GOT3 (cell line): ENCODE results near the gene MGAT1.
"Not testable (repeated sequence)": the region's sequence is repeated elsewhere in the genome, so short reads cannot be mapped to it uniquely, and the experiment has no call there.

Experiments used
- DNase-seq: peaks from one replicate; lab custom pipeline; 2025; ENCODE audit warnings: mixed read lengths; lab: John Stamatoyannopoulos, UW

The MGAT1 gene

GRCh38 chr5:180785794-180786221 is 16.8 kb downstream of the MGAT1 start:
- no peak for DNase-seq

GRCh38 chr5:180785121-180785781 is 17.4 kb downstream of the MGAT1 start:
- DNase-seq = no peak

- peak; percentile 26 for DNase-seq
Observed at GRCh38 chr5:180784497-180785097, 18.0 kb downstream of the MGAT1 start.

- DNase-seq = no peak
Observed at GRCh38 chr5:180783340-180784052, 19.1 kb downstream of the MGAT1 start.

GRCh38 chr5:180782748-180783147 is 19.9 kb downstream of the MGAT1 start:
- no peak for DNase-seq

- not testable (repeated sequence) for DNase-seq
Observed at GRCh38 chr5:180781900-180782326, 20.7 kb downstream of the MGAT1 start.

GRCh38 chr5:180779985-180780610 is 22.5 kb downstream of the MGAT1 start:
- no peak for DNase-seq

GRCh38 chr5:180777475-180777874 is 25.1 kb downstream of the MGAT1 start:
- no peak for DNase-seq

- no peak for DNase-seq
Observed at GRCh38 chr5:180776376-180776775, 26.2 kb downstream of the MGAT1 start.

- no peak for DNase-seq
Observed at GRCh38 chr5:180775624-180776023, 27.0 kb downstream of the MGAT1 start.

GRCh38 chr5:180771839-180772238 is 30.8 kb downstream of the MGAT1 start:
- DNase-seq = no peak

- DNase-seq = no peak
Observed at GRCh38 chr5:180769821-180770220, 32.8 kb downstream of the MGAT1 start.

- DNase-seq = no peak
Observed at GRCh38 chr5:180755601-180756000, 47.0 kb downstream of the MGAT1 start.

GRCh38 chr5:180744253-180744652 is 58.4 kb downstream of the MGAT1 start:
- no peak for DNase-seq

GRCh38 chr5:180742727-180743126 is 59.9 kb downstream of the MGAT1 start:
- no peak for DNase-seq

- not testable (repeated sequence) for DNase-seq
Observed at GRCh38 chr5:180740953-180741352, 61.7 kb downstream of the MGAT1 start.

GRCh38 chr5:180739958-180740357 is 62.6 kb downstream of the MGAT1 start, which contains the start of gene OR2Y1:
Gene OR2Y1 (minus strand): TSS chr5:180740058. CDS start chr5:180740058, 0 bp downstream.
- no peak for DNase-seq

- no peak for DNase-seq
Observed at GRCh38 chr5:180739271-180739670, 63.3 kb downstream of the MGAT1 start.

GRCh38 chr5:180736536-180736935 is 66.1 kb downstream of the MGAT1 start:
- no peak for DNase-seq
